SK-N-SH treated with all-trans-retinoic acid at 6 μM for 48 hours (cell line): ENCODE measurements around the gene PPM1H.

Source experiments
- ATAC-seq: fragments of 200-7000 bp; cut with Tn5 transposase; 3 replicates; pipeline ENCODE4 v1.9.1; 2020; ENCODE audit warnings: mild to moderate bottlenecking, moderate library complexity
- ARNTL ChIP-seq: fragments of 450-650 bp; formaldehyde crosslinking; IDR thresholded peaks from 2 replicates; pipeline ENCODE4 v1.5.0; 2020; ENCODE audit warnings: low read depth, mild to moderate bottlenecking, moderate library complexity, borderline replicate concordance
- BACH2 ChIP-seq: fragments of 250-450 bp; sonication (Bioruptor Pico); IDR thresholded peaks from 2 replicates; pipeline ENCODE4 v1.9.0; 2021; ENCODE audit warnings: mild to moderate bottlenecking, borderline replicate concordance
- ESRRG ChIP-seq: fragments of 250-450 bp; sonication (Bioruptor Pico); IDR thresholded peaks from 2 replicates; pipeline ENCODE4 v1.6.1; 2021; ENCODE audit warnings: mild to moderate bottlenecking
- ISL1 ChIP-seq: fragments of 250-450 bp; sonication (Bioruptor Pico); IDR thresholded peaks from 2 replicates; pipeline ENCODE4 v2.1.2; 2022; ENCODE audit warnings: mild to moderate bottlenecking, moderate library complexity
- OSR1 ChIP-seq: fragments of 250-450 bp; sonication (Bioruptor Pico); IDR thresholded peaks from 2 replicates; pipeline ENCODE4 v1.8.0; 2022; ENCODE audit warnings: moderate library complexity, mild to moderate bottlenecking, inconsistent platforms
- PPARA ChIP-seq: fragments of 250-450 bp; sonication (Bioruptor Pico); IDR thresholded peaks from 2 replicates; pipeline ENCODE4 v1.5.0; 2020; ENCODE audit warnings: mild to moderate bottlenecking, borderline replicate concordance
- RARB ChIP-seq: fragments of 250-450 bp; sonication (Bioruptor Pico); IDR thresholded peaks from 2 replicates; pipeline ENCODE4 v1.8.0; 2021; ENCODE audit warnings: mild to moderate bottlenecking, moderate library complexity
- SNAI2 ChIP-seq: fragments of 250-450 bp; sonication (Bioruptor Pico); IDR thresholded peaks from 2 replicates; pipeline ENCODE4 v1.5.0; 2020; ENCODE audit warnings: mild to moderate bottlenecking, moderate library complexity
- TCF4 ChIP-seq: fragments of 250-450 bp; sonication (Bioruptor Pico); IDR thresholded peaks from 2 replicates; pipeline ENCODE4 v1.8.0; 2021; ENCODE audit warnings: mild to moderate bottlenecking, moderate library complexity, borderline replicate concordance
- ZFP3 ChIP-seq: fragments of 250-450 bp; sonication (Bioruptor Pico); IDR thresholded peaks from 2 replicates; pipeline ENCODE4 v1.5.0; 2020; ENCODE audit warnings: mild to moderate bottlenecking, moderate library complexity
- ZFP30 ChIP-seq: fragments of 450-650 bp; formaldehyde crosslinking; IDR thresholded peaks from 2 replicates; pipeline ENCODE4 v1.5.0; 2022; ENCODE audit warnings: mild to moderate bottlenecking, moderate library complexity
- ZNF565 ChIP-seq: fragments of 450-650 bp; formaldehyde crosslinking; conservative IDR thresholded peaks from 2 replicates; pipeline ENCODE4 v1.5.0; 2020; ENCODE audit warnings: low read depth, mild to moderate bottlenecking, moderate library complexity
- ZNF70 ChIP-seq: fragments of 450-650 bp; formaldehyde crosslinking; IDR thresholded peaks from 2 replicates; pipeline ENCODE4 v1.5.0; 2020; ENCODE audit warnings: mild to moderate bottlenecking, moderate library complexity
- ZNF8 ChIP-seq: fragments of 450-650 bp; formaldehyde crosslinking; IDR thresholded peaks from 2 replicates; pipeline ENCODE4 v1.5.0; 2020; ENCODE audit warnings: mild to moderate bottlenecking, moderate library complexity
- TF ChIP-seq, protein P1 (sequence below): fragments of 250-450 bp; sonication (Bioruptor Pico); IDR thresholded peaks from 2 replicates; pipeline ENCODE4 v1.8.0; 2021; ENCODE audit warnings: low read depth, mild to moderate bottlenecking, moderate library complexity, borderline replicate concordance
- TF ChIP-seq, protein P2 (sequence below): fragments of 250-450 bp; sonication (Bioruptor Pico); IDR thresholded peaks from 2 replicates; pipeline ENCODE4 v1.5.1; 2021; ENCODE audit warnings: mild to moderate bottlenecking, moderate library complexity
- TF ChIP-seq, protein P3 (sequence below): fragments of 250-450 bp; sonication (Bioruptor Pico); IDR thresholded peaks from 2 replicates; pipeline ENCODE4 v1.5.1; 2020; ENCODE audit warnings: low read depth, mild to moderate bottlenecking, moderate library complexity
- TF ChIP-seq, protein P4 (sequence below): fragments of 250-450 bp; sonication (Bioruptor Pico); IDR thresholded peaks from 2 replicates; pipeline ENCODE4 v1.5.0; 2020; ENCODE audit warnings: mild to moderate bottlenecking, moderate library complexity

The PPM1H gene

DNA sequence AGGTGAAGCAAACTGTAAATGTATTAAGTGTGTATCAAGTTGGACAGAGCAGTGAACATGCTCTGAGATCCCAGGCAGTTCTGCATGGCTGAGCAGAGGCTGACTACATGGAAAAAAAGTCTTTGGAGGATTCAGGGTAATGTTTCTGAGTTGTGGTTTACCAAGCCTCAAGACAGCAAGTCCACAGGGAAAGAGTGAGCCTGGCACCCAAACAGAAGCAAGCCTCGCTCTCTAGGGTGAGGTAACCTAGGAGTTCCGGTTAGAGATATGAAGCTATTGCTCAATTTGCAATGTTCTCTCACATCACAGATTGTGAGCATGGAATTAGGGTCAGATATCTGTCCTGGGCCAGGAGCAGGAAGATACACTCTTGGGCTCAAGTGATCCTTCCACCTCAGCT is 309.7 kb downstream of the PPM1H start (continued):
- TF ChIP-seq, protein P1, sequence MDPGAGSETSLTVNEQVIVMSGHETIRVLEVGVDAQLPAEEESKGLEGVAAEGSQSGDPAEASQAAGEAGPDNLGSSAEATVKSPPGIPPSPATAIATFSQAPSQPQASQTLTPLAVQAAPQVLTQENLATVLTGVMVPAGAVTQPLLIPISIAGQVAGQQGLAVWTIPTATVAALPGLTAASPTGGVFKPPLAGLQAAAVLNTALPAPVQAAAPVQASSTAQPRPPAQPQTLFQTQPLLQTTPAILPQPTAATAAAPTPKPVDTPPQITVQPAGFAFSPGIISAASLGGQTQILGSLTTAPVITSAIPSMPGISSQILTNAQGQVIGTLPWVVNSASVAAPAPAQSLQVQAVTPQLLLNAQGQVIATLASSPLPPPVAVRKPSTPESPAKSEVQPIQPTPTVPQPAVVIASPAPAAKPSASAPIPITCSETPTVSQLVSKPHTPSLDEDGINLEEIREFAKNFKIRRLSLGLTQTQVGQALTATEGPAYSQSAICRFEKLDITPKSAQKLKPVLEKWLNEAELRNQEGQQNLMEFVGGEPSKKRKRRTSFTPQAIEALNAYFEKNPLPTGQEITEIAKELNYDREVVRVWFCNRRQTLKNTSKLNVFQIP (CRISPR knock-in tag), result no peak
- TF ChIP-seq SNAI2 (CRISPR knock-in tag), result no peak
- TF ChIP-seq ZNF565 (CRISPR knock-in tag), result no peak
- TF ChIP-seq, protein P2, sequence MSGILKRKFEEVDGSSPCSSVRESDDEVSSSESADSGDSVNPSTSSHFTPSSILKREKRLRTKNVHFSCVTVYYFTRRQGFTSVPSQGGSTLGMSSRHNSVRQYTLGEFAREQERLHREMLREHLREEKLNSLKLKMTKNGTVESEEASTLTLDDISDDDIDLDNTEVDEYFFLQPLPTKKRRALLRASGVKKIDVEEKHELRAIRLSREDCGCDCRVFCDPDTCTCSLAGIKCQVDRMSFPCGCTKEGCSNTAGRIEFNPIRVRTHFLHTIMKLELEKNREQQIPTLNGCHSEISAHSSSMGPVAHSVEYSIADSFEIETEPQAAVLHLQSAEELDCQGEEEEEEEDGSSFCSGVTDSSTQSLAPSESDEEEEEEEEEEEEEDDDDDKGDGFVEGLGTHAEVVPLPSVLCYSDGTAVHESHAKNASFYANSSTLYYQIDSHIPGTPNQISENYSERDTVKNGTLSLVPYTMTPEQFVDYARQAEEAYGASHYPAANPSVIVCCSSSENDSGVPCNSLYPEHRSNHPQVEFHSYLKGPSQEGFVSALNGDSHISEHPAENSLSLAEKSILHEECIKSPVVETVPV (CRISPR knock-in tag), result no peak
- no peak for TF ChIP-seq ZNF70 (CRISPR knock-in tag)

DNA sequence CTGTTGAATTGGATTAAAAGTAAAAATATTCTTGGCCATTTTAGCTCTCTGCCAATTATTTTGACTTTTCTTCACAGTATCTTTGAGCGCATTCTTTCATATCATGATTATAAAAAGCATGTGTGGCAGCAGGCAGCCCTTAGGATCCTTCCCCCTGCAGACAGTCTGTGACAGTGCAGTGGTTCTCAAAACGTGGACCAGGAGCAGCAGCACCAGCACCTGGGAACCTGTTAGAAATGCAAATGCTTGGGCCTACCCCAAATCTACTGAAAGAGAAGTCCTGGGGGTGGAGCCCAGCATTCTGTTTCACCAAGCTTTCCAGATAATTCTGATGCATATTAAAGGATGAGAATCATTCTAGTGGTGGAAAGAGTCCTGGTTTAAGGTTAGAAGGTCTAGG is 312.8 kb downstream of the PPM1H start:
- peak; percentile 36 for ATAC-seq
- TF ChIP-seq ESRRG (CRISPR knock-in tag), result no peak
- TF ChIP-seq, protein P2 (CRISPR knock-in tag), result no peak
- TF ChIP-seq, protein P1 (CRISPR knock-in tag), result no peak
- TF ChIP-seq, protein P3, sequence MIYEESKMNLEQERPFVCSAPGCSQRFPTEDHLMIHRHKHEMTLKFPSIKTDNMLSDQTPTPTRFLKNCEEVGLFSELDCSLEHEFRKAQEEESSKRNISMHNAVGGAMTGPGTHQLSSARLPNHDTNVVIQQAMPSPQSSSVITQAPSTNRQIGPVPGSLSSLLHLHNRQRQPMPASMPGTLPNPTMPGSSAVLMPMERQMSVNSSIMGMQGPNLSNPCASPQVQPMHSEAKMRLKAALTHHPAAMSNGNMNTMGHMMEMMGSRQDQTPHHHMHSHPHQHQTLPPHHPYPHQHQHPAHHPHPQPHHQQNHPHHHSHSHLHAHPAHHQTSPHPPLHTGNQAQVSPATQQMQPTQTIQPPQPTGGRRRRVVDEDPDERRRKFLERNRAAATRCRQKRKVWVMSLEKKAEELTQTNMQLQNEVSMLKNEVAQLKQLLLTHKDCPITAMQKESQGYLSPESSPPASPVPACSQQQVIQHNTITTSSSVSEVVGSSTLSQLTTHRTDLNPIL (CRISPR knock-in tag), result no peak
- no peak for TF ChIP-seq ARNTL
- TF ChIP-seq, protein P4, sequence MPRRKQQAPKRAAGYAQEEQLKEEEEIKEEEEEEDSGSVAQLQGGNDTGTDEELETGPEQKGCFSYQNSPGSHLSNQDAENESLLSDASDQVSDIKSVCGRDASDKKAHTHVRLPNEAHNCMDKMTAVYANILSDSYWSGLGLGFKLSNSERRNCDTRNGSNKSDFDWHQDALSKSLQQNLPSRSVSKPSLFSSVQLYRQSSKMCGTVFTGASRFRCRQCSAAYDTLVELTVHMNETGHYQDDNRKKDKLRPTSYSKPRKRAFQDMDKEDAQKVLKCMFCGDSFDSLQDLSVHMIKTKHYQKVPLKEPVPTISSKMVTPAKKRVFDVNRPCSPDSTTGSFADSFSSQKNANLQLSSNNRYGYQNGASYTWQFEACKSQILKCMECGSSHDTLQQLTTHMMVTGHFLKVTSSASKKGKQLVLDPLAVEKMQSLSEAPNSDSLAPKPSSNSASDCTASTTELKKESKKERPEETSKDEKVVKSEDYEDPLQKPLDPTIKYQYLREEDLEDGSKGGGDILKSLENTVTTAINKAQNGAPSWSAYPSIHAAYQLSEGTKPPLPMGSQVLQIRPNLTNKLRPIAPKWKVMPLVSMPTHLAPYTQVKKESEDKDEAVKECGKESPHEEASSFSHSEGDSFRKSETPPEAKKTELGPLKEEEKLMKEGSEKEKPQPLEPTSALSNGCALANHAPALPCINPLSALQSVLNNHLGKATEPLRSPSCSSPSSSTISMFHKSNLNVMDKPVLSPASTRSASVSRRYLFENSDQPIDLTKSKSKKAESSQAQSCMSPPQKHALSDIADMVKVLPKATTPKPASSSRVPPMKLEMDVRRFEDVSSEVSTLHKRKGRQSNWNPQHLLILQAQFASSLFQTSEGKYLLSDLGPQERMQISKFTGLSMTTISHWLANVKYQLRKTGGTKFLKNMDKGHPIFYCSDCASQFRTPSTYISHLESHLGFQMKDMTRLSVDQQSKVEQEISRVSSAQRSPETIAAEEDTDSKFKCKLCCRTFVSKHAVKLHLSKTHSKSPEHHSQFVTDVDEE (CRISPR knock-in tag), result no peak
- no peak for TF ChIP-seq ZFP3
- TF ChIP-seq TCF4 (CRISPR knock-in tag), result no peak
- no peak for TF ChIP-seq PPARA
- no peak for TF ChIP-seq ZNF8
- TF ChIP-seq ZNF70 (CRISPR knock-in tag), result no peak
- TF ChIP-seq ISL1 (CRISPR knock-in tag), result no peak
- TF ChIP-seq ZFP30, result no peak
- TF ChIP-seq RARB (CRISPR knock-in tag), result no peak
- TF ChIP-seq SNAI2 (CRISPR knock-in tag), result no peak
- TF ChIP-seq OSR1 (CRISPR knock-in tag), result no peak
- no peak for TF ChIP-seq BACH2 (CRISPR knock-in tag)

DNA sequence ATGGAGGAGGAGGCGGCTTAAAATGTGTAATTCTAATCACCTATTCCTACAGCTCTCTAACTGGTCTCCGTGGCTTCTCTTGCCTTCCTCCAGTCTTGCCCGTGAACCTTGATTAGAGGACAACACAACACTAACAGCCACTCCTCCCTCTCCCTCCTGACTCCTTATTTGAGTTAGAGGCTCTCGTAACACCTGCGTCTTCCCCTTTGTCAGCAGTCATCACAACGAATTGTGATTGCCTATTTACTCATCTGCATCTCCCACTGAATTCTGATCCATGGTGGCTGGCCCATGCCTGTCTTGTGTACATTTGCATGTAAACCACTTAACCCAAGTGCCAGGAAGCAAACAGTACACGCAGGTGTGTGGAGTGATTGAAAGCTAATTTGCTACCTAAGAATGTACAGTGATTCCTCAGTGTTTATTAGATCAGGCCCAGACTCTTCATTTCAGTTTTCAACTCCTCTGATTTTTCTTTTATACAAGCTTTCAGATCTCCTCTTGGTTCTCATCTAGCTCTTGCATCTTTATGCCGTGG is 313.8 kb downstream of the PPM1H start:
- no peak for ATAC-seq
- TF ChIP-seq BACH2 (CRISPR knock-in tag) (no peak), RARB (CRISPR knock-in tag) (no peak), SNAI2 (CRISPR knock-in tag) (no peak), OSR1 (CRISPR knock-in tag) (no peak)
